Naive B cell (primary cell): ENCODE measurements around the gene SLIT1. TPM values are rescaled to one million over a fixed set of nuclear protein-coding genes. Genes with fewer than 3 reads are reported as not detected.
A peak's percentile ranks its signal among the peaks of the same experiment; 100 is the strongest.

Source experiments
- ATAC-seq, 2 donors: fragments of 150-1000 bp; cut with Tn5 transposase; 2 replicates each; pipeline ENCODE4 v1.10.0; 2021; ENCODE audit warnings: low read depth in 2 of 2, mild to moderate bottlenecking in 2 of 2, moderate library complexity in 2 of 2
- DNase-seq: peaks from one replicate; pipeline ENCODE4 v3.0.0; 2022
- H3K27ac Mint-ChIP-seq, 6 donors: one replicate each; pipeline ENCODE4 v1.8.0; 2020 to 2022; ENCODE audit warnings: mild to moderate bottlenecking in 6 of 6, mixed read lengths in 6 of 6, moderate library complexity in 5 of 6, inconsistent platforms in 2 of 6
- H3K27me3 Mint-ChIP-seq, 3 donors: one replicate each; pipeline ENCODE4 v1.8.0; 2021 to 2022; ENCODE audit warnings: mixed read lengths in 3 of 3, mild to moderate bottlenecking in 1 of 3
- H3K36me3 Mint-ChIP-seq, 2 donors: one replicate each; pipeline ENCODE4 v1.8.0; 2020 to 2022; ENCODE audit warnings: mixed read lengths in 2 of 2, inconsistent platforms in 1 of 2, mild to moderate bottlenecking in 1 of 2
- H3K4me1 Mint-ChIP-seq, 3 donors: one replicate each; pipeline ENCODE4 v1.8.0; 2020 to 2022; ENCODE audit warnings: mixed read lengths in 3 of 3, inconsistent platforms in 1 of 3, mild to moderate bottlenecking in 1 of 3, moderate library complexity in 1 of 3
- H3K4me3 Mint-ChIP-seq, 8 donors: one replicate each; pipeline ENCODE4 v1.8.0; 2020 to 2022; ENCODE audit warnings: mild to moderate bottlenecking in 8 of 8, mixed read lengths in 8 of 8, moderate library complexity in 8 of 8, inconsistent platforms in 2 of 8
- H3K9me3 Mint-ChIP-seq, 7 donors: one replicate each; pipeline ENCODE4 v1.8.0; 2020 to 2022; ENCODE audit warnings: mixed read lengths in 7 of 7, mild to moderate bottlenecking in 5 of 7, inconsistent platforms in 2 of 7, moderate library complexity in 1 of 7
- polyA plus RNA-seq, 6 donors: library from polyadenylated mRNA; unstranded; fragments of 300-500 nt; fragmentation: Illumina TruSeq; gene quantifications; one replicate each; pipeline ENCODE4 v1.2.3, GENCODE V29; 2021; ENCODE audit warnings: low read depth in 6 of 6

SLIT1 gene
- polyA plus RNA-seq, 6 donors from 2014 or later = 0.07 to 0.08 TPM; not detected in 4

- Mint-ChIP-seq H3K27ac (peak overlapping the region in 2 of 6 donors; percentile 24 to 44), H3K4me3 (no peak overlapping the region)
- no peak for ATAC-seq
Observed at GRCh38 chr10:96996275-96996965, 189.3 kb downstream of the SLIT1 start.

GRCh38 chr10:96995851-96996250 lies 189.9 kb downstream of the SLIT1 start:
- no peak overlapping the region for H3K27ac Mint-ChIP-seq
- H3K4me3 Mint-ChIP-seq = no peak overlapping the region
- no peaks in the 10 kb centered on the region for H3K9me3 Mint-ChIP-seq
- peaks cover 4 to 8% (median 6%) of the 10 kb centered on the region in 3 donors for H3K4me1 Mint-ChIP-seq
- H3K27me3 Mint-ChIP-seq = no peaks in the 10 kb centered on the region
- no peaks in the 10 kb centered on the region for H3K36me3 Mint-ChIP-seq
- DNase-seq (no peak), ATAC-seq (no peak)

More at GRCh38 chr10:96996275-96996965, 189.3 kb downstream of the SLIT1 start:
- Mint-ChIP-seq H3K4me1 (peaks cover 4 to 8% (median 6%) of the 10 kb centered on the region in 3 donors), H3K36me3 (no peaks in the 10 kb centered on the region), H3K9me3 (no peaks in the 10 kb centered on the region), H3K27me3 (no peaks in the 10 kb centered on the region)
- DNase-seq = no peak

GRCh38 chr10:96992721-96993120 lies 193.0 kb downstream of the SLIT1 start:
- peak overlapping the region in 4 of 6 donors; percentile 12 to 70 (median 52) for H3K27ac Mint-ChIP-seq
- H3K4me3 Mint-ChIP-seq = peak overlapping the region in 1 of 8 donors; percentile 35
- H3K9me3 Mint-ChIP-seq = no peaks in the 10 kb centered on the region
- H3K4me1 Mint-ChIP-seq = peaks cover 6 to 10% (median 7%) of the 10 kb centered on the region in 3 donors
- H3K36me3 Mint-ChIP-seq = no peaks in the 10 kb centered on the region
- no peak for DNase-seq
- no peaks in the 10 kb centered on the region for H3K27me3 Mint-ChIP-seq
- ATAC-seq = no peak

- H3K27ac Mint-ChIP-seq = no peak overlapping the region
- H3K27me3 Mint-ChIP-seq = no peaks in the 10 kb centered on the region
- ATAC-seq = no peak
- no peaks in the 10 kb centered on the region for H3K9me3 Mint-ChIP-seq
- H3K36me3 Mint-ChIP-seq = no peaks in the 10 kb centered on the region
- no peak for DNase-seq
- H3K4me1 Mint-ChIP-seq = peaks cover 9 to 14% (median 9%) of the 10 kb centered on the region in 3 donors
- H3K4me3 Mint-ChIP-seq = no peak overlapping the region
Observed at GRCh38 chr10:96991313-96991841, 194.4 kb downstream of the SLIT1 start.

DNA sequence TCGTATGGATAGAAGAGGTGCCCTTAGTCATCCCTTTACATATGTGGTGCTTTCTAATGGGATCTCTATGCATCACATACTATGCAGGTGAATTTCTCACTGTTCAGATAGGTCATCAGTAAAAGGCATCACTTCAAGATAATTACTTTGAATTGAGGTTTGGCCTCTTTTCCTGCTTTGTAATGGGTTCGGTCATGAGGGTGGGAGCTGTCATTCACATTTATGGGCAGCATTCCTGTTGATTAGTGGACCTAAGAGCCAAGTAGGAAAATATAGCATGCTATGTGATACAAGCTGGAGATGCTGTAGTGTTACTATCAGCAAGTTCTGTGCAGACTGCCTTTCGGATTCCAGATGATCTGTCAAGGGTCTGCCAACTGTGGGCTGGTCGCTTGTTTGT lies 197.3 kb downstream of the SLIT1 start:
- no peak overlapping the region for H3K27ac Mint-ChIP-seq
- H3K4me1 Mint-ChIP-seq = peaks cover 34 to 42% (median 35%) of the 10 kb centered on the region in 3 donors
- no peak overlapping the region for H3K4me3 Mint-ChIP-seq
- H3K27me3 Mint-ChIP-seq = no peaks in the 10 kb centered on the region
- no peaks in the 10 kb centered on the region for H3K36me3 Mint-ChIP-seq
- DNase-seq = no peak
- no peak for ATAC-seq
- H3K9me3 Mint-ChIP-seq = no peaks in the 10 kb centered on the region

GRCh38 chr10:96987842-96988175 lies 197.9 kb downstream of the SLIT1 start:
- H3K4me1 Mint-ChIP-seq = peaks cover 34 to 42% (median 34%) of the 10 kb centered on the region in 3 donors
- H3K27me3 Mint-ChIP-seq = no peaks in the 10 kb centered on the region
- ATAC-seq (no peak), DNase-seq (no peak)
- no peaks in the 10 kb centered on the region for H3K36me3 Mint-ChIP-seq
- H3K27ac Mint-ChIP-seq = no peak overlapping the region
- H3K4me3 Mint-ChIP-seq = no peak overlapping the region
- H3K9me3 Mint-ChIP-seq = no peaks in the 10 kb centered on the region

DNA sequence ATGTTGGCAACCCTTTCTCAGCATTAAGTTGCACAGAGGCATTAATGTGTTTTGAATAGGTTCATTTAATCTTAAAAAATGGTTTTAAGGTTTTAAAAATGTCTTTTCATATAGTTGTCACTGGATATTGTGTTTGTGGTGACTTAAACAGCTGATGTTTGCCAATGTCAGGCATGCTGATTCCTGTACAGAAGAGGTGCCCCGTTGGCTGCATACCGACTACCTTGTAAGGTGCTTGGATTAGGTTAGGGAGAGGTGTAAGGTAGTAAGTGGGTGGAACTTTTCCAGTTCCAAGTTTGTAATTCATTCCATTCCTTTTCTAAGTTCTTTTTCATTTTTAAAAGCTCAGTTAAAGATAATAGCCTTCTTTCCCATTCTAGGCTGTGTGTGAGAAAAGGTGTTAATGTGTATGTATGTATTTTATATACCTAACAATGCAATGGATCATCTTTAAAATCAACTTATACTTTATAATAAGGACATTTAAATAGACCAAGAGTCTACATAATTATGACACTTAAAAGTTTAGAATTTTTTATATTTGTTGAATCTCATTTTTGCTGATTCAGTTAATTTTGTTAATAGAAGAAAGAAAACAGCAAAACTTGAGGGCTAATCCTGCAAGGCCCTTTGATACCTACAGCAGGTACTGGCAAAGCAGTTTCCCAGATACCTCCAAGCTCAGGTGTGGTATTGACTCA lies 198.5 kb downstream of the SLIT1 start:
- Mint-ChIP-seq H3K4me1 (peaks cover 31 to 39% (median 32%) of the 10 kb centered on the region in 3 donors), H3K36me3 (peaks cover 0 to 5% of the 10 kb centered on the region in 2 donors), H3K9me3 (no peaks in the 10 kb centered on the region), H3K27me3 (no peaks in the 10 kb centered on the region), H3K4me3 (peak overlapping the region in 1 of 8 donors; percentile 3), H3K27ac (peak overlapping the region in 1 of 6 donors; percentile 76)
- no peak for DNase-seq
- ATAC-seq = no peak

- H3K4me1 Mint-ChIP-seq = peaks cover 31 to 38% (median 32%) of the 10 kb centered on the region in 3 donors
- no peak for ATAC-seq
- H3K36me3 Mint-ChIP-seq = peaks cover 6 to 14% of the 10 kb centered on the region in 2 donors
- peak overlapping the region in 2 of 6 donors; percentile 12 to 84 for H3K27ac Mint-ChIP-seq
- H3K9me3 Mint-ChIP-seq = no peaks in the 10 kb centered on the region
- no peak for DNase-seq
- peak overlapping the region in 1 of 8 donors; percentile 40 for H3K4me3 Mint-ChIP-seq
- H3K27me3 Mint-ChIP-seq = no peaks in the 10 kb centered on the region
Observed at GRCh38 chr10:96986200-96986856, 199.4 kb downstream of the SLIT1 start.

DNA sequence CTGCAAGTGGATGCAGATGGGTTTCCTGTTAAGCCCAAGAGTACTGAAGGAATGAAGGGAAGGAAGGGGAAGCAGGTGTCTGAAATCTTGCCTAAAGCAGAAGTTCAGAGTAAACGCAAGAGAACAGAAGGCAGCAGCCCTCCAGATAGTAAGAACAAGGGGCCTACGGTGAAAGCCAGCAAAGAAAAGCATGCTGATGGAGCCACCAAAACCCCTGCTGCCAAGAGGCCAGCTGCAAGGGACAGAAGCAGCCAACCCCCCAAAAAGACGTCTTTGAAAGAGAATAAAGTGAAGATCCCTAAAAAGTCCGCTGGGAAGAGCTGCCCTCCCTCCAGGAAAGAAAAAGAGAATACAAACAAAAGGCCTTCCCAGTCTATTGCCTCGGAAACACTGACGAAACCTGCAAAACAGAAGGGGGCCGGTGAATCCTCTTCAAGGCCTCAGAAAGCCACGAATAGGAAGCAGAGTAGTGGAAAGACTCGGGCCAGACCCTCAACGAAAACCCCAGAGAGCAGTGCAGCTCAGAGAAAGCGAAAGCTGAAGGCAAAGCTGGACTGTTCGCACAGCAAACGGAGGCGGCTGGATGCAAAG lies 201.1 kb downstream of the SLIT1 start:
- Mint-ChIP-seq H3K27ac (peak overlapping the region; percentile 1 to 87 (median 78)), H3K4me1 (peaks cover 29 to 36% (median 31%) of the 10 kb centered on the region in 3 donors), H3K4me3 (peak overlapping the region; percentile 66 to 93 (median 87)), H3K9me3 (no peaks in the 10 kb centered on the region), H3K27me3 (no peaks in the 10 kb centered on the region), H3K36me3 (peaks cover 13 to 22% of the 10 kb centered on the region in 2 donors)
- ATAC-seq (peak; percentile 77 to 78), DNase-seq (peak; percentile 12)

DNA sequence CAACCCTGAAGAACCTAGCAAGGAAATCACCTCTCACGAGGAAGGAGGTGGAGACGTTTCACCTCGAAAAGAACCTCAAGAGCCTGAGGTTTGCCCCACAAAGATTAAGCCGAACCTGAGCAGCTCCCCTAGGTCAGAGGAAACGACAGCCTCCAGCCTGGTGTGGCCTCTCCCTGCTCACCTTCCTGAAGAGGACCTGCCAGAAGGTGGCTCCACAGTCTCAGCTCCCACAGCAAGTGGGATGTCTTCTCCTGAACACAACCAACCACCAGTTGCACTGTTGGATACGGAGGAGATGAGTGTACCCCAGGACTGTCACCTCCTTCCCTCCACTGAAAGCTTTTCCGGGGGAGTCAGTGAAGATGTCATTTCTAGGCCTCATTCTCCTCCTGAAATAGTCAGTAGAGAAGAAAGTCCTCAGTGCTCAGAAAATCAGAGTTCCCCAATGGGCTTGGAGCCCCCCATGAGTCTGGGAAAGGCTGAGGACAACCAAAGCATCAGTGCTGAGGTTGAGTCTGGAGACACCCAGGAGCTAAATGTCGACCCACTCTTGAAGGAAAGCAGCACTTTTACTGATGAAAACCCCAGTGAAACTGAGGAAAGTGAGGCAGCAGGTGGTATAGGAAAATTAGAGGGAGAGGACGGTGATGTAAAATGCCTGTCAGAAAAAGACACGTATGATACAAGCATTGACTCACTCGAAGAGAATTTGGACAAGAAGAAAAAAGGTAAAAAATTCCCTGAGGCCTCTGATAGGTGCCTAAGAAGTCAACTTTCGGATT lies 203.4 kb downstream of the SLIT1 start:
- H3K4me1 Mint-ChIP-seq = peaks cover 29 to 38% (median 31%) of the 10 kb centered on the region in 3 donors
- no peaks in the 10 kb centered on the region for H3K27me3 Mint-ChIP-seq
- H3K27ac Mint-ChIP-seq = peak overlapping the region in 1 of 6 donors; percentile 4
- no peaks in the 10 kb centered on the region for H3K9me3 Mint-ChIP-seq
- ATAC-seq (no peak), DNase-seq (no peak)
- H3K4me3 Mint-ChIP-seq = no peak overlapping the region
- peaks cover 13 to 22% of the 10 kb centered on the region in 2 donors for H3K36me3 Mint-ChIP-seq

DNA sequence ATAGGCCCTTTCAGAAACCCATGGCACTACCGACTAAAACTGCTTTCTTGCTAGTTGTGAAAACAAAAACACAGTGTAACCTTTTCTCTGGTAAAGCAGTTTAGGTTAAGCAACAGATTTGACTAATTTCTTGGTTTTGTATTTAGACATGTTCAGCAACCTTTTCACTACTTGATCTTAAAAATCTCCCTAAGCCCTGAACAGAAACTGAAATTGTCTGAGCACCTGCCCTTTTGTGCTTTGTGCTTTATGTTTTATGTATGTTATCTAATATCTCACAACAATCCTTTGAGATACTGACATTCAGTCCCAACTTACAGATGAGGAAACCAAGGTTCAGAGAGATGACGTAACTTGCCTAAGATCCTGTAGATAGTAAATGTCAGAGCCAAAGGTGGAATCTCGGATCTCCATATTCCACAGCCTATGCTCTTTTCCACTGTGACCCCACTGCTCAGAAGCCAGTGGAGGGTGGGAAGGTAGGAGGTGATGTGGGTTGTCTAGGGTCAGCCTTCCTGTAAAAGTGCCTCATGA lies 207.1 kb downstream of the SLIT1 start:
- Mint-ChIP-seq H3K4me3 (no peak overlapping the region), H3K36me3 (peaks cover 13 to 22% of the 10 kb centered on the region in 2 donors), H3K27me3 (no peaks in the 10 kb centered on the region), H3K9me3 (no peaks in the 10 kb centered on the region), H3K27ac (peak overlapping the region in 2 of 6 donors; percentile 26 to 75), H3K4me1 (peaks cover 17 to 33% (median 23%) of the 10 kb centered on the region in 3 donors)
- DNase-seq (no peak), ATAC-seq (no peak)

DNA sequence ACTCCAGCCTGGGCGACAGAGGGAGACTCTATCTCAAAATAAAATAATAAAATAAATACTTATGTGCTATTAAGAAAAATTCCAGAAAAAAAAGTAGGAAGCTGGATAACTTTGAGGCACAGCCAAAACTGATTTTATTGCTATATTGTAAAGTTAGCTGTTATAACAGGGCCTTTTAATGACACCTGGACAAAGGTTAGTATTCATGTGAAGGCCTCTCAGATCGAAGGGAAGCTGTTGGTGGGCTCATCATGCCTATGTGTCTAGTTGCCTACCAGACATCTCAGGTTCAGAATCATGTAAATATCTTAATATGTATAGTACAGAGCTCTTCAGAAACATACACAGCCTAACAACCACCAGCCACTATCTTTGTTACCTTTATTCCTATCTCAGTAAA lies 210.6 kb downstream of the SLIT1 start:
- H3K27me3 Mint-ChIP-seq = no peaks in the 10 kb centered on the region
- H3K4me1 Mint-ChIP-seq = peaks cover 27 to 40% (median 34%) of the 10 kb centered on the region in 3 donors
- peak overlapping the region in 4 of 8 donors; percentile 15 to 47 (median 34) for H3K4me3 Mint-ChIP-seq
- ATAC-seq (no peak), DNase-seq (no peak)
- peak overlapping the region in 4 of 6 donors; percentile 58 to 91 (median 67) for H3K27ac Mint-ChIP-seq
- no peaks in the 10 kb centered on the region for H3K9me3 Mint-ChIP-seq
- no peaks in the 10 kb centered on the region for H3K36me3 Mint-ChIP-seq
